Measurements from ENCODE around the gene PDE4A.

GRCh38 chr19:10432736-10433130 lies 12.4 kb downstream of the PDE4A start:
- no peak for TF ChIP-seq CTCF (conservative IDR thresholded peaks at IDR 0.05)
- no peak for TF ChIP-seq EZH2 (IDR thresholded peaks at IDR 0.05; ENCODE audit: low read depth)

All from PC-9 (cell line).